Neutrophil (primary cell): ENCODE data around the gene TTLL5.

Experiments used
- H3K27ac ChIP-seq: fragments of 200-600 bp; sonication (generic); 2 replicates; pipeline ENCODE4 v1.5.1; 2016; ENCODE audit warnings: mild to moderate bottlenecking, moderate library complexity
- H3K27me3 ChIP-seq: fragments of 200-600 bp; sonication (generic); 2 replicates; pipeline ENCODE4 v1.6.0; 2016; ENCODE audit warnings: mild to moderate bottlenecking
- H3K36me3 ChIP-seq: fragments of 200-600 bp; sonication (generic); 2 replicates; pipeline ENCODE4 v1.5.1; 2017
- H3K4me1 ChIP-seq, 2 experiments: fragments of 200-600 bp in 1 of 2; sonication (generic) in 1 of 2; 1 replicate in 1 of 2; 2 replicates in 1 of 2; pipeline versions ENCODE4 v1.5.1 to v1.6.1; 2013 to 2016; ENCODE audit warnings: low read depth in 1 of 2, low read length in 1 of 2, mild to moderate bottlenecking in 1 of 2, moderate library complexity in 1 of 2; ENCODE audit not compliant: control insufficient read depth in 1 of 2, insufficient read depth in 1 of 2
- H3K4me3 ChIP-seq, 2 experiments: fragments of 200-600 bp in 1 of 2; sonication (generic) in 1 of 2; 1 replicate in 1 of 2; 2 replicates in 1 of 2; pipeline ENCODE4 v1.5.1; 2013 to 2016; ENCODE audit warnings: low read depth in 1 of 2, low read length in 1 of 2, mild to moderate bottlenecking in 1 of 2, moderate library complexity in 1 of 2
- H3K9me3 ChIP-seq: fragments of 200-600 bp; sonication (generic); 2 replicates; pipeline ENCODE4 v1.5.1; 2016
- CTCF ChIP-seq: fragments of 200-600 bp; sonication (generic); IDR thresholded peaks from 2 replicates; pipeline ENCODE4 v1.5.1; 2016; ENCODE audit warnings: antibody characterized with exemption

TTLL5 gene

GRCh38 chr14:75969891-75970290, 308.8 kb downstream of the TTLL5 start:
- TF ChIP-seq CTCF = no peak
- Histone ChIP-seq H3K9me3 (no peaks in the 10 kb centered on the region), H3K27me3 (no peaks in the 10 kb centered on the region), H3K36me3 (no peaks in the 10 kb centered on the region), H3K4me1 (no peaks in the 10 kb centered on the region), H3K4me3 (no peak overlapping the region), H3K27ac (no peak overlapping the region)

- Histone ChIP-seq H3K27ac (no peak overlapping the region), H3K4me1 (no peaks in the 10 kb centered on the region), H3K27me3 (no peaks in the 10 kb centered on the region), H3K9me3 (no peaks in the 10 kb centered on the region), H3K4me3 (no peak overlapping the region), H3K36me3 (no peaks in the 10 kb centered on the region)
- no peak for TF ChIP-seq CTCF
Observed at GRCh38 chr14:75970989-75971388, 309.9 kb downstream of the TTLL5 start.

- no peaks in the 10 kb centered on the region for H3K4me1 ChIP-seq
- no peaks in the 10 kb centered on the region for H3K27me3 ChIP-seq
- H3K9me3 ChIP-seq = no peaks in the 10 kb centered on the region
- no peak overlapping the region for H3K27ac ChIP-seq
- H3K36me3 ChIP-seq = no peaks in the 10 kb centered on the region
- no peak for TF ChIP-seq CTCF
- no peak overlapping the region for H3K4me3 ChIP-seq
Observed at GRCh38 chr14:75971509-75971908, 310.5 kb downstream of the TTLL5 start.

- Histone ChIP-seq H3K9me3 (no peaks in the 10 kb centered on the region), H3K36me3 (no peaks in the 10 kb centered on the region), H3K27me3 (no peaks in the 10 kb centered on the region), H3K4me3 (no peak overlapping the region), H3K27ac (no peak overlapping the region), H3K4me1 (no peaks in the 10 kb centered on the region)
- no peak for TF ChIP-seq CTCF
Observed at GRCh38 chr14:75972801-75973421, 311.9 kb downstream of the TTLL5 start.

GRCh38 chr14:75976826-75977581, 316.0 kb downstream of the TTLL5 start:
- peaks cover 10 to 11% of the 10 kb centered on the region in 2 experiments for H3K4me1 ChIP-seq

More at GRCh38 chr14:75976826-75977581, 316.0 kb downstream of the TTLL5 start:
- H3K4me3 ChIP-seq = no peak overlapping the region
- peaks cover 40% of the 10 kb centered on the region for H3K27me3 ChIP-seq
- H3K36me3 ChIP-seq = no peaks in the 10 kb centered on the region
- TF ChIP-seq CTCF = no peak
- H3K27ac ChIP-seq = no peak overlapping the region
- H3K9me3 ChIP-seq = no peaks in the 10 kb centered on the region
